ENCODE data around the gene SLC25A21. TPM values are rescaled to one million over a fixed set of nuclear protein-coding genes. Genes with fewer than 3 reads are reported as not detected.

SLC25A21 gene
- total RNA-seq, 2 donors from 2014 or later, result 1.2 TPM; not detected in 1

DNA sequence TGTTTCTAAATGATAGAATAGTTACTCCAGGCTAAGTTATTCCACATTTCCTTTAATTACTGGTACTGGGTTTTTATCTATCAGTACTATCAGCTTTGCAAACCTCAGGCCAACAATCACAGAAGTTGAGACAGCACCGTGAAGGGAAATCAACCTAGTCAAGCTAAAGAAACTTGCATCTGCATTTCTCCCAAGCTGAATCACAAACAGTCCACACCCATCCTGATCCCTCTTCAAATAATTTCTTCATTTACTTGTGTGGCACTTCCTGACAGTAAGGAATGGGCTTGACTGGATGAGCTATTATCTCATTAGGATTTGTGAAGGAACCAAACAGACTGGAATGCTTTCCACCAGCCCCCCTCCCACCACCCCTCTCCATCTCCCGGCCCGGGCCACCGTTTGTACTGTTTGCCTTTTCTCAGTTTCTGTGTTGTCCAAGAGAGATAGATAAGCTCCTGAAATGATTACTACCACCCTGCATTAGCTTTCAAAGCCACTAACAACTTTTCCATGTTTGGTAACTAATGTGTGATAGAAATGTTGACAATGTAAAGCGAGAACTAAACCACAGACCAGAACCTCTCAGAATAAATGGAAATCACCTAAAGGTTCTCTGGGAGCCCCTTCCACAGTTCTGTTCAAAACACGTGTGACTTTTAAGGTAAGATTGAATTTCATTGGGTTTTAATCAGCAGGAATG is 236.3 kb downstream of the SLC25A21 start:
- Histone ChIP-seq H3K27me3 (replicated peaks; ENCODE audit: insufficient read depth) (no peaks in the 10 kb centered on the region), H3K36me3 (no peaks in the 10 kb centered on the region), H3K4me1 (ENCODE audit: control insufficient read depth in 1 of 2, low read depth in 2 of 2) (no peaks in the 10 kb centered on the region), H3K27ac (no peak overlapping the region), H3K4me3 (no peak overlapping the region), H3K9me3 (no peaks in the 10 kb centered on the region)
- TF ChIP-seq CTCF (IDR thresholded peaks at IDR 0.05), result no peak
- ATAC-seq (ENCODE audit: insufficient number of reproducible peaks, low FRiP score, low read depth) (no peak), DNase-seq (ENCODE audit: low spot score) (no peak)

- DNase-seq (ENCODE audit: low spot score) (no peak), ATAC-seq (ENCODE audit: insufficient number of reproducible peaks, low FRiP score, low read depth) (no peak)
- Histone ChIP-seq H3K36me3 (no peaks in the 10 kb centered on the region), H3K9me3 (no peaks in the 10 kb centered on the region), H3K27ac (no peak overlapping the region), H3K4me3 (no peak overlapping the region), H3K4me1 (ENCODE audit: control insufficient read depth in 1 of 2, low read depth in 2 of 2) (no peaks in the 10 kb centered on the region), H3K27me3 (replicated peaks; ENCODE audit: insufficient read depth) (no peaks in the 10 kb centered on the region)
- no peak for TF ChIP-seq CTCF (IDR thresholded peaks at IDR 0.05)
Measured at GRCh38 chr14:36934304-36934703, 238.1 kb downstream of the SLC25A21 start.

DNA sequence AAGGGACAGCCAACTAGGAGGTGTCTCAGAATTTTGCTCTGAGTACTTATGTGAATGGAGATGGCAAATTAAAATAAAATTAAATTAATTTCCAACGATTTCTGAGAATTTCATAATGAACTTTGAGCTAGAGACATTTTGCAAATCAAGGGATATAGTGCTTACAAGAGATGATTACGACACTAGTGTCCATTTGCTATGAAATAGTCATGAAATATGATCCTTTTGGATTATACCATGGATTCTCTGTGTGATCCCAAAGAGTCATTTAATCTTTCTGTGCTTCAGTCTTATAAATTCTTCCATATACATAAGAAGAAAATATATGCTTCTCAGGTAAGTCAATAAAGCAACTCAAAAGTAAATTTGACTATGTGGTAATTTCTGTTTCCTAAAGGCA is 240.6 kb downstream of the SLC25A21 start:
- no peaks in the 10 kb centered on the region for H3K9me3 ChIP-seq
- no peak for TF ChIP-seq CTCF (IDR thresholded peaks at IDR 0.05)
- ATAC-seq (ENCODE audit: insufficient number of reproducible peaks, low FRiP score, low read depth) (no peak), DNase-seq (ENCODE audit: low spot score) (no peak)
- H3K36me3 ChIP-seq, result no peaks in the 10 kb centered on the region
- no peaks in the 10 kb centered on the region for H3K4me1 ChIP-seq (ENCODE audit: control insufficient read depth in 1 of 2, low read depth in 2 of 2)
- no peak overlapping the region for H3K27ac ChIP-seq
- no peak overlapping the region for H3K4me3 ChIP-seq
- H3K27me3 ChIP-seq (replicated peaks; ENCODE audit: insufficient read depth), result no peaks in the 10 kb centered on the region

DNA sequence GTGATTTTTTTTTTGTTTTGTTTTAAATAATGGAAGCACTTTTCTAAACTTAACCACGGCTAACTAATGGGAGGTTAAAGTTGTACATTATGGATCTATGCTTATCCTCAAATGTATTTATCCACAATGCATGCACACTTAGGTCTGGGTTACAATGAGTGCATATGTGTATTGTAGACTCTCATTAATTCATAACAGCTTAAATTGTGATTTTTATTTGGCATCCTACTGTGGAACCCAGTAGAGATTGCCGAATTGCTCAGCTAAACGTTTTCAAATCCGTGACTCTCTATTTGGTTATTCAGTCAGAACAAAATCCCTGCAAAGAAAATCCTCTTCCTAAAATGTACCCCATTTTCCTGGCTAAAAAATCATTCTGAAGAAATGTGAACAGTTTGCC is 244.0 kb downstream of the SLC25A21 start:
- Histone ChIP-seq H3K27ac (no peak overlapping the region), H3K9me3 (no peaks in the 10 kb centered on the region), H3K4me1 (ENCODE audit: control insufficient read depth in 1 of 2, low read depth in 2 of 2) (no peaks in the 10 kb centered on the region), H3K36me3 (no peaks in the 10 kb centered on the region), H3K4me3 (no peak overlapping the region), H3K27me3 (replicated peaks; ENCODE audit: insufficient read depth) (no peaks in the 10 kb centered on the region)
- no peak for ATAC-seq (ENCODE audit: insufficient number of reproducible peaks, low FRiP score, low read depth)
- DNase-seq (ENCODE audit: low spot score), result no peak
- no peak for TF ChIP-seq CTCF (IDR thresholded peaks at IDR 0.05)

DNA sequence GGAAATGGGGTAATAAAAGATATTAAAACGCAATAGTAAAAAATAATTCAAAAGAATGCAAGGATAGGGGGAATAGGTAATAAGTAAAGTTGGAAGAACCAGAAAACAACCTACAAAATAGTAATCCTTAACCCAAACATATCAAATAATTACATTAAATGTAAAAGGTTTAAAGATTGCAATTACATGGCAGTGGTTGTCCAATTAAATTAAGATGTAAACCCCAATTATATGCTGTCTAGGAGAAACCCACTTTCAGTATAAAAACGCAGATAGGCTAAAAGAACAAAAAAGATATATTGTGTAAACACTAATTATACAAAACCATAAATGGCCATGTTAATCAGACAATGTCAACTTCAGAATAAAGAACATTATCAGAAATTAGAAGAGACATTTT is 247.3 kb downstream of the SLC25A21 start:
- H3K36me3 ChIP-seq, result no peaks in the 10 kb centered on the region
- TF ChIP-seq CTCF (IDR thresholded peaks at IDR 0.05), result no peak
- H3K4me1 ChIP-seq (ENCODE audit: control insufficient read depth in 1 of 2, low read depth in 2 of 2), result no peaks in the 10 kb centered on the region
- H3K9me3 ChIP-seq, result no peaks in the 10 kb centered on the region
- H3K27me3 ChIP-seq (replicated peaks; ENCODE audit: insufficient read depth), result no peaks in the 10 kb centered on the region
- ATAC-seq (ENCODE audit: insufficient number of reproducible peaks, low FRiP score, low read depth) (no peak), DNase-seq (ENCODE audit: low spot score) (no peak)
- H3K27ac ChIP-seq, result no peak overlapping the region
- H3K4me3 ChIP-seq, result no peak overlapping the region

All from thoracic aorta (tissue), 2 donors.